Measurements from ENCODE around the gene ZFYVE26.

ZFYVE26 gene

GRCh38 chr14:67815573-67816225 lies 691 bp downstream of the ZFYVE26 start:
- no peak for DNase-seq

DNA sequence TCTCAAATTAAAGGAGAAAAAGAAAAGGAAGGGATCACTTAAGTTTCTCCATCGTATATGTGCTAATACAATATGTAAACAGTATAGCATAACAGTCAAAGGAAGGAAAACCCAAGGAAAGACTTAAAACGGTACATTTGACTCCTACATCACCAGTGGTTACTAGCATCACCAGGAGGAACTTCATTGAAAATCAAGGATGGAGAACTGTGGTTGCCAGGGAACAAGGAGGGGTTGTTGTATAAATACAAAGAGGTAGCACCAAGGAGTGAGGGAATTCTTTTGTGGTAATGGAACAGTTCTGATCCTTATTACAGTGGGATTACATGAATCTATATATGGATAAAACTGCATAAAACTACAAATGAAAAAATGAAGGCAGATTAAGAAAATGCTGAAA lies 1.6 kb downstream of the ZFYVE26 start:
- DNase-seq: no peak

GRCh38 chr14:67806246-67806645 lies 10.1 kb downstream of the ZFYVE26 start:
- no peak for DNase-seq

DNA sequence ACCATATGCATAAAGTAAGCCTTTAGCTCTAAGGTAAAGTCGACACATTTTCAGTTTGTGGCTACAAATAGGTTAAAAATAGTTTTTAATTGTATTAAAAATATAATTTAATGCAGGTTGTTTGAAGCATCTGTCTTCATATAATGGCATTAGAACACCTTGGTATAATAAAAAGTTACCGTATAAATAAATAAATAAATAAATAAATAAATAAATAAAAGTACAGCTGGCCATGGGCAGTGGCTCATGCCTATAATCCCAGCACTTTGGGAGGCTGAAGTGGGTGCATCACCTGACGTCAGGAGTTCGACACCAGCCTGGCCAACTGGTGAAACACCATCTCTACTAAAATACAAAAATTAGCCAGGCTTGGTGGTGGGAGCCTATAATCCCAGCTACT lies 15.6 kb downstream of the ZFYVE26 start:
- no peak for DNase-seq

- no peak for DNase-seq
Measured at GRCh38 chr14:67798731-67799130, 17.7 kb downstream of the ZFYVE26 start.

GRCh38 chr14:67787673-67788072 lies 28.7 kb downstream of the ZFYVE26 start:
- no peak for DNase-seq

DNA sequence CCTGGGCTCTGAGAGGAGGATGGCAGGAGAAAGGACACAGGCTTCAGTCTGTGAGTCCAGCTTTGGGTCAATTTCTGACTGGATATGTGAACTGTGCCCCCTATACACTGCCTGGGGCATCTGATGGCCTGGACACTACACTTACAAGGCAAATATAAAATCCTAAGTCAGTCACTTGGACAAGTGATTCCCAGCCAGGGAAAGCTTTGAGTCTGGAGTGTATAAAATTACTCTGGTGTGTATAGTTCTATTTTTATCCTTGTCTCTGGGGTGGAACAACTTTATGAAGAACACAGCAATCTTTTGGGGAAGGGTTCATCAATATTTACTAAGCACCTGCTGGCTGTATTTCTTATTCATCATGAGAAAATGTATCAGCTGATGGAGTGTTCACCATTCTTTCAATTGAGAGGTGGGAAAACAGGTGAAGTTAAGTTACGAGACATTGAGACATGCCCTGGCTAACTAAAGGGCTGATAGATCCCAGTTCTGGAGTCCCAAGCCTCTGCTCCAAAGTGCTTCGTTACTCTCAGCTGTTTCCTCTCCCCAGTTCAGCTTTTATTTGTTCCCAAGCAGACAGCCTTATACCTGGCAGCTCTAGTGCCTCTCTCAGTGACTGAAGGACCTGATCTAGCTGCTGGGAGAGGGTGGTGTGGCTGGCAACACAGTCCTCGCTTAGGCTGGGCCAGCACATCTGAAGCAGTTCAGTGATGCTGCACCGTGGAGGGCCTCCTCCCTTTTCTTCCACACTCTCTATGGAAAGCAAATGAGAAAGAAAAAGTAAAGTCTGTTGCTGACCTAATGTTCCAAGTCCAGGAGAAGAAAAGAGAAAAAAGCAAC lies 30.9 kb downstream of the ZFYVE26 start:
- no peak for DNase-seq

GRCh38 chr14:67784244-67784823 lies 32.1 kb downstream of the ZFYVE26 start:
- DNase-seq: no peak

GRCh38 chr14:67782090-67782489 lies 34.3 kb downstream of the ZFYVE26 start:
- DNase-seq: no peak

DNA sequence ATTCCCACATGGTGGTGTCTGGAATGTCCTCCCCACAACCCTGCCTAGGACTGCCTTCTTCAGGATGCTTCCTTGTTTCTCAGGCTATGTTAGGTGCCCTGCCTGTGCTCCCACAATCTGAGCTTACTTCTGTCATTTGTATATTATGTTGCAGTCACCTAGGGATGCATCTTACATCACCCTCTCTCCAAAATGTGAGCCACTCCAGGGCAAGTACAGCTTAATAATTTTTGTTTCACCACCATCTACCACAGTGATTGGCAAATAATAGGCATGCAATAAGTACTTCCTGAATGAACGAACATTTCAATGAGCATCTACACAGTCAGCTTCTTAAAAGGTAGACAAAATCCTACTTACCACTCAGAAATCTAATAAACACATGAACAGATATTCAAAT lies 37.6 kb downstream of the ZFYVE26 start:
- DNase-seq: no peak

GRCh38 chr14:67776653-67777322 lies 39.6 kb downstream of the ZFYVE26 start:
- DNase-seq: no peak

DNA sequence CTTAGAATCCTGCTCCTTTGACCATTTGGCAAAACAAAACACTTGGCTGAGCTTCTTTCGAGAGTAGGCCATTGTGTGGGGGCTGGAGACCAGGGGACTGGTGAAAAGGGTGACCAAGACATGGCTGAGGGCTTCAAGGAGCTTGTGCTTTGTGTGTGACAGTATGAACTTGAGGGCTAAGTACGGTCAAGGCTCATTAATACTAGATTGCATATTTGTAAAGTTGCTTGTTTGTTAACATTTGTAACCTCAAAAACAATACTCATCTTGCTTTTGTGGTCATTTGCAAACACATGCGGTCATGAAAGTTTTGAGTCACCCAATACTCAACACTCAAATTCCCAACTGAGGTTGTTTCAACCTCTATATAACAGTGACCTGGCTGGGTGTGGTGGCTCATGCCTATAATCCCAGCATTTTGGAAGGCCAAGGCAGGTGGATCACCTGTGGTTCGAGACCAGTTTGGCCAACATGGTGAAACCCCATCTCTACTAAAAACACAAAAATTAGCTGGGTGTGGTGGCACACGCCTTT lies 42.5 kb downstream of the ZFYVE26 start:
- DNase-seq: no peak

DNA sequence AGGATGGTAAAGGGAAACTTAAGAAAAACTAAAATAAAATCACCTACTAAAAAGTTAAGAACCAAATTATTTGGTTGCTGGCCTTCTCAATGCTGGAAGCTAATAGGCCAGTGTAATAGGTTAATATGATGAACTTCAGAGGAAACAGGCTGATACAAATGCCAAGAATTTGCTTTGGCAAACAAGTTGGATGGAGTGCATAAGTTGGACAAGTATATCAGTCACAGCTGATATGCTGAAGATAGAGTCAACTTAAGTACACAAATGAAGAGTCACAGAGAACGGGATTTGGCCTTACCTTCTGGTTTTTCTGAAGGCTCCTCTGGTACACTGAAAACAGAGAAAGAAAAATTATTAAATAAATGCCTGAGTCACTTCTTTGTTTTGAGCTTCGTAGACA lies 48.2 kb downstream of the ZFYVE26 start:
- no peak for DNase-seq

DNA sequence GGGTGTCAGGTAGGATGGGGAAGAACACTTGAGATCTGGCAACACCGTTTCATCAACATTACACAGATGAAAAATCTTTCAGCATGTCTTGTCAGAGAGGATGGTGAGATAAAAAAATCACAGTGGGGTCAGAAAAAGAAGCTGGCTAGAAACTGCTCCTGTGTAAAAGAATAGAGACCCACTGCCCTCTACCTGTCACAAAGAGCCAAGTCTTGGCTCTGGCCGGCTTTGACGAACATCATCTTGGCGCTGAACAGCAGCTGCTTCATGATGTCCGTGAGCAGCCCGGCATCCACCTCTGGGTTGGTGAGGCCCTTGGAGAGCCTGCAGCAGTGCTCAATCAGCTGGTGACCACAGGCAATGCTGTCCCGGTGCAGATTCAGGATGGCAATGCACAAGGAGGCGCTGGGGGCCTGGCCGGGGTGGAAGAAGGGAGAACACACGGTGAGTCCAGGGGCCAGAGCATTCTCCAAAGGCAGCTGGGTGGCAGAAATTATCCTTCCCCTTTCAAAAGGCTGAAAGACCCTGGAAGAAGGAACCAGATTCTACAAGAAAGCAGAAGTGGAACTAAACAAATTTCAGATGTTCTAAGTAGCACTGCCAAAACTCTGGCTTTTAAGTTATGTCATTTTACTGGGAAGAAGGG lies 50.2 kb downstream of the ZFYVE26 start:
- DNase-seq: no peak

GRCh38 chr14:67765192-67765834 lies 51.1 kb downstream of the ZFYVE26 start:
- DNase-seq: no peak

- DNase-seq: no peak
Measured at GRCh38 chr14:67764496-67764895, 51.9 kb downstream of the ZFYVE26 start.

DNA sequence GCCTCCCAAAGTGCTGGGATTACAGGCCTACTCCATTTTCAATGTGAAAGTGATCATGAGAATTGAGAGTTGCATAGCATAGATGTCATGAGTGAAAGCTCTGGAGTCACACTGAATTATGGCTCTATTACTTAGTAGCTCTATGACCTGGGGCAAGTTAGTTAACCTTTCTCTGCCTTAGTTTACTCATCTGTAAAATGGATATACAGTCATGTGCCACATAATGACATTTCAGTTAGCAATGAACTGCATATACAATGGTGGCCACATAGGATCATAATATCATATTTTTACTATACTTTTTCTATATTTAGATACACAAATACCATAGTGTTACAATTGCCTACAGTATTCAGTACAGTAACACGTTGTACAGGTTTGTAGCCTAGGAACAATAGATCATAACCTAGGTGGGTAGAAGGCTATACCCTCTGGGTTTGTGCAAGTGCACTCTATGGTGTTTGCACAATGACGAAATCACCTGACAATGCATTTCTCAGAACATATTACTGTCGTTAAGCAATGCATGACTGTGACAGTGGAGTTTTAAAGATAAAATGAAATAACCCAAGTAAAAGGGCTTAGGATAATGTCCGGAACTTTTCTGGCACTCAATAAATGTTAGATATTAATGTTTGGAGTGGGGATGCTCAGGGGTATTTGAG lies 53.1 kb downstream of the ZFYVE26 start:
- no peak for DNase-seq

DNA sequence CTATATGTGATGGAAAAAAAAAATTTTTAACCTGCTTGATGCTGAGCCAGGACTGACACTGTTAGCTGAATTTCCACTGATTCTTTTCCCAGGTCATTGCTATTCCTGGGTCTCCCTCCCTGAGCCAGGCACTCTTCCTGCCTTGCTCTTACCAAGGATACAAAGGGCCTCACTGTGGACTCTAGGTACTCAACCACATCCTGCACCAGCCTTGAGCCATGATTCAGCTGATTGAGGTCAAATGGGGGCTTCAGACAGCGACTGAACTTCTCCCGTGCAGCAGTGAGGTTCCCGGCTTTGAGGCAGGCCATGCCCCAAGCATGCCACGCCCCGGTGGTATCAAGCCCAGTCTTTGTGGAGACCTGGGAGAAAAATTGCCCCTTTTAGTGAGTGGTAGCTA lies 54.3 kb downstream of the ZFYVE26 start:
- no peak for DNase-seq

GRCh38 chr14:67759916-67760315 lies 56.5 kb downstream of the ZFYVE26 start:
- DNase-seq: no peak

- no peak for DNase-seq
Measured at GRCh38 chr14:67757175-67757574, 59.2 kb downstream of the ZFYVE26 start.

GRCh38 chr14:67756496-67756895 lies 59.9 kb downstream of the ZFYVE26 start:
- no peak for DNase-seq

Measured in CD4-positive, alpha-beta T cell treated with Interleukin-12 subunit alpha and Interleukin-12 subunit beta, for 1 hour (primary cell).